ENCODE measurements around the gene DAZAP1. TPM values are rescaled to one million over a fixed set of nuclear protein-coding genes. Genes with fewer than 3 reads are reported as not detected.

DAZAP1 gene
- total RNA-seq, 2 experiments from 2014 or later: 295 to 300 TPM

- ChIA-PET POLR2A (interaction anchor here (0.5 kb wide), 1 partner anchor 15 kb away, joined by 3 read pairs; no protein-coding TSS in a partner anchor), CTCF (interaction anchor here (1.0 kb wide), 1 partner anchor 11 kb away, joined by 3 read pairs; no protein-coding TSS in a partner anchor)
Measured at GRCh38 chr19:1446713-1447481, 39.5 kb downstream of the DAZAP1 start.

- CTCF ChIA-PET: interaction anchor here (0.6 to 0.9 kb wide), 2 partner anchors 22 to 24 kb away, joined by 3 to 5 read pairs; no protein-coding TSS in a partner anchor
- POLR2A ChIA-PET: no interaction called here
Measured at GRCh38 chr19:1447504-1447903, 40.1 kb downstream of the DAZAP1 start.

- POLR2A ChIA-PET: no interaction called here
Measured at GRCh38 chr19:1447944-1448343, 40.6 kb downstream of the DAZAP1 start.

GRCh38 chr19:1449467-1450442 is 42.4 kb downstream of the DAZAP1 start, which contains the start of gene APC2:
Gene APC2, plus strand, starts transcription at chr19:1450121. Its CDS starts 2,881 bp downstream, at chr19:1453002.
- ChIA-PET CTCF (no interaction called here), POLR2A (interaction anchor here (1.5 kb wide), 1 partner anchor 19 kb away, joined by 3 read pairs; no protein-coding TSS in a partner anchor)

More at GRCh38 chr19:1447944-1448343, 40.6 kb downstream of the DAZAP1 start:
- CTCF ChIA-PET: interaction anchor here (0.6 to 0.9 kb wide), 3 partner anchors 22 to 69 kb away, joined by 3 to 5 read pairs (median 3); no protein-coding TSS in a partner anchor

GRCh38 chr19:1450735-1451731 is 43.6 kb downstream of the DAZAP1 start:
- ChIA-PET POLR2A (no interaction called here), CTCF (no interaction called here)

GRCh38 chr19:1451916-1452801 is 44.8 kb downstream of the DAZAP1 start:
- CTCF ChIA-PET: no interaction called here

GRCh38 chr19:1452802-1453524 is 45.6 kb downstream of the DAZAP1 start:
- CTCF ChIA-PET: interaction anchor here (0.5 to 0.6 kb wide), 2 partner anchors 9 to 383 kb away, joined by 3 read pairs; no protein-coding TSS in a partner anchor
- POLR2A ChIA-PET: no interaction called here

More at GRCh38 chr19:1451916-1452801, 44.8 kb downstream of the DAZAP1 start:
- POLR2A ChIA-PET: no interaction called here

- ChIA-PET CTCF (interaction anchor here (0.6 to 2.7 kb wide), 3 partner anchors 9 to 23 kb away, joined by 3 to 8 read pairs (median 3); no protein-coding TSS in a partner anchor), POLR2A (interaction anchor here (0.8 kb wide), 1 partner anchor 9 kb away, joined by 8 read pairs; no protein-coding TSS in a partner anchor)
Measured at GRCh38 chr19:1453525-1454364, 46.4 kb downstream of the DAZAP1 start.

- POLR2A ChIA-PET: interaction anchor here (0.6 to 0.8 kb wide), 3 partner anchors 10 to 458 kb away, joined by 3 to 8 read pairs (median 7); no protein-coding TSS in a partner anchor
Measured at GRCh38 chr19:1455002-1455335, 47.6 kb downstream of the DAZAP1 start.

GRCh38 chr19:1455336-1456120 is 48.1 kb downstream of the DAZAP1 start:
- CTCF ChIA-PET: interaction anchor here (0.6 to 2.7 kb wide), 6 partner anchors 11 to 458 kb away, joined by 3 to 8 read pairs (median 4); no protein-coding TSS in a partner anchor
- POLR2A ChIA-PET: interaction anchor here (0.5 to 0.6 kb wide), 3 partner anchors 14 to 459 kb away, joined by 3 to 7 read pairs (median 7); no protein-coding TSS in a partner anchor

More at GRCh38 chr19:1455002-1455335, 47.6 kb downstream of the DAZAP1 start:
- CTCF ChIA-PET: interaction anchor here (1.5 to 2.7 kb wide), 4 partner anchors 10 to 22 kb away, joined by 3 to 8 read pairs (median 6); no protein-coding TSS in a partner anchor

- ChIA-PET CTCF (interaction anchor here (0.6 to 2.7 kb wide), 5 partner anchors 10 to 459 kb away, joined by 3 to 8 read pairs (median 4); no protein-coding TSS in a partner anchor), POLR2A (interaction anchor here (0.5 kb wide), 1 partner anchor 447 kb away, joined by 7 read pairs; no protein-coding TSS in a partner anchor)
Measured at GRCh38 chr19:1456121-1456900, 48.9 kb downstream of the DAZAP1 start.

- POLR2A ChIA-PET: no interaction called here
Measured at GRCh38 chr19:1457031-1457739, 49.8 kb downstream of the DAZAP1 start.

GRCh38 chr19:1457892-1458291 is 50.5 kb downstream of the DAZAP1 start:
- CTCF ChIA-PET: interaction anchor here (1.0 to 1.1 kb wide), 2 partner anchors 11 to 13 kb away, joined by 3 read pairs; no protein-coding TSS in a partner anchor

More at GRCh38 chr19:1457031-1457739, 49.8 kb downstream of the DAZAP1 start:
- CTCF ChIA-PET: interaction anchor here (1.0 kb wide), 1 partner anchor 13 kb away, joined by 3 read pairs; no protein-coding TSS in a partner anchor

More at GRCh38 chr19:1457892-1458291, 50.5 kb downstream of the DAZAP1 start:
- POLR2A ChIA-PET: no interaction called here
